RWPE1 (cell line): ENCODE data around the gene DUSP22.
"Not testable (repeated sequence)": the region's sequence is repeated elsewhere in the genome, so short reads cannot be mapped to it uniquely, and the experiment has no call there.

Experiments
- CTCF ChIA-PET: fragments of 350-600 bp; sonication (Branson Sonifier 250); formaldehyde crosslinking; extraction: SDS; loops from one replicate; lab custom pipeline; 2021; lab: Yijun Ruan, JAX
- POLR2A ChIA-PET: fragments of 400-600 bp; formaldehyde crosslinking; extraction: SDS; loops from one replicate; lab custom pipeline; 2020; ENCODE audit warnings: antibody characterized with exemption; ENCODE audit not compliant: low non-redundant PET; lab: Yijun Ruan, JAX
- DNase-seq: peaks from one replicate; pipeline ENCODE4 v3.0.0; 2012; ENCODE audit warnings: low spot score
- H3K27ac ChIP-seq: fragments of 450-650 bp; 2 replicates; pipeline ENCODE4 v1.5.1; 2017
- TF ChIP-seq, protein P1 (sequence below): fragments of 450-650 bp; conservative IDR thresholded peaks from 2 replicates; pipeline ENCODE4 v1.5.1; 2017; ENCODE audit warnings: low read depth, mild to moderate bottlenecking

Gene DUSP22

DNA sequence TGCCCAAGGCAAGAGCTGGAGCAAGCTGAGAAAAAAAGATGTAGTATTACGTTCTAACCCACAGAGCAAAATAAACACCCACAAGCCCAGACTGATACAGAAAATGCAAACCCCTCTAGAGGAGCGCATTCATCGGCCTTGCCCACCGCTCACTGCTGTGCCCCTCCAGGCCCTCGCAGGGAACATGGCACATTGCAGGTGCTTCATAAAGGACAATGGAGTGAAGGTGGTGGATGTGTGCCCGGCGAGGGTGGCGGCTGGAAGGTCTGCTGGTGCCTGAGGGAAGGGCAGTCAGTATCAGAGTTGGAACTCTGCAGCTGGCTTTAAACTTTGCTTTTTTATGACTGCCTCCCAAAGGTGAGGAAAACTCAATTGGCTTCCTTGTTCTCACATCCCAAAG lies 80.7 kb downstream of the DUSP22 start:
- POLR2A ChIA-PET, result no interaction called here
- H3K27ac ChIP-seq, result no peak overlapping the region
- CTCF ChIA-PET, result interaction anchor here (0.8 kb wide), 1 partner anchor 184 kb away, joined by 3 read pairs; no protein-coding TSS in a partner anchor
- TF ChIP-seq, protein P1, sequence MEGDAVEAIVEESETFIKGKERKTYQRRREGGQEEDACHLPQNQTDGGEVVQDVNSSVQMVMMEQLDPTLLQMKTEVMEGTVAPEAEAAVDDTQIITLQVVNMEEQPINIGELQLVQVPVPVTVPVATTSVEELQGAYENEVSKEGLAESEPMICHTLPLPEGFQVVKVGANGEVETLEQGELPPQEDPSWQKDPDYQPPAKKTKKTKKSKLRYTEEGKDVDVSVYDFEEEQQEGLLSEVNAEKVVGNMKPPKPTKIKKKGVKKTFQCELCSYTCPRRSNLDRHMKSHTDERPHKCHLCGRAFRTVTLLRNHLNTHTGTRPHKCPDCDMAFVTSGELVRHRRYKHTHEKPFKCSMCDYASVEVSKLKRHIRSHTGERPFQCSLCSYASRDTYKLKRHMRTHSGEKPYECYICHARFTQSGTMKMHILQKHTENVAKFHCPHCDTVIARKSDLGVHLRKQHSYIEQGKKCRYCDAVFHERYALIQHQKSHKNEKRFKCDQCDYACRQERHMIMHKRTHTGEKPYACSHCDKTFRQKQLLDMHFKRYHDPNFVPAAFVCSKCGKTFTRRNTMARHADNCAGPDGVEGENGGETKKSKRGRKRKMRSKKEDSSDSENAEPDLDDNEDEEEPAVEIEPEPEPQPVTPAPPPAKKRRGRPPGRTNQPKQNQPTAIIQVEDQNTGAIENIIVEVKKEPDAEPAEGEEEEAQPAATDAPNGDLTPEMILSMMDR, result no peak
- no peak for DNase-seq

DNA sequence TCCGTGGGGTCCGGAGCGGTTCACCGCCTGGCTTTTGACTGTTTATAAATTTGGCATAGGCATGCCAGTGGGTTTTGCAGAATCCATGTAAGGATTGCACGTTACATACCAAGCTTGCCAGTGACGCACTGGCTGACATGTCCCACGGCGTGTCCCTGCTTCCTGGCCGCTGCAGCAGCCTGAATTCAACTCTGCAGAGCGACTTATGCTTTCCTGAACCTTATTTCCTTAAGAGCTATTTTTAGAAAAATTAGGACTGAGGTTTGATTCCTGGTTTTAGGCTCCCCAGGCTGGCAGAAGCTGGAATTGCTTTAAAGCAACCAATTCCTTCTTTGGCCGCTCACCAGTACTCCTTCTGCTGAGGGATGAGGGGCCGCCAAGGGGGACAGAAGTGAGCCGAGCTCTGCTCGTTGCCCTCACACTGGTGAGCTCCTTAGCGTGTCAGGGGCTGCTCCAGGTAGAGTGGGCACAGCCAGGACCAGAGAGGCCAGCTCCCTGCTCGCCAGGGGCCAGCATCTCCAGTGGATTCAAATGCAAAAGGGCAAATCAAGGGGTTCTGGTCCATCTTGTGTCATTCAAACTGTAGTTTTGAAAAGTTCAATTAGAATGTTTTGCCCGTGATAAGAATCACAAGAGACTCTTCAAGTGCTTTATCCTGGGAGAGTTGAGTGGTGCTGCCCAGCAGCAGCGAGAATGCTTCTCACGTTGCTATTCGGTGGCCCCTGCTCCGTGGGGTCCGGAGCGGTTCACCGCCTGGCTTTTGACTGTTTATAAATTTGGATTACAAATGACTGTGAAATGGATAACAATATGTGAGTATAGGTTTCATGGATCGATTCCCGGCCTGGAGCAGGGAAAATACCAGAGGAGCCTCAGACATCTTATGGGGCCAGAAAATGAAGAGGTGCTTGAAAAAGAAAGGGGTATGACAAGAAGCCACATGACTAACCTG lies 81.8 kb downstream of the DUSP22 start:
- no peak for DNase-seq
- TF ChIP-seq, protein P1, result no peak
- H3K27ac ChIP-seq, result no peak overlapping the region
- ChIA-PET CTCF (interaction anchor here (0.6 to 0.7 kb wide), 2 partner anchors 102 to 169 kb away, joined by 3 read pairs; no protein-coding TSS in a partner anchor), POLR2A (no interaction called here)

DNA sequence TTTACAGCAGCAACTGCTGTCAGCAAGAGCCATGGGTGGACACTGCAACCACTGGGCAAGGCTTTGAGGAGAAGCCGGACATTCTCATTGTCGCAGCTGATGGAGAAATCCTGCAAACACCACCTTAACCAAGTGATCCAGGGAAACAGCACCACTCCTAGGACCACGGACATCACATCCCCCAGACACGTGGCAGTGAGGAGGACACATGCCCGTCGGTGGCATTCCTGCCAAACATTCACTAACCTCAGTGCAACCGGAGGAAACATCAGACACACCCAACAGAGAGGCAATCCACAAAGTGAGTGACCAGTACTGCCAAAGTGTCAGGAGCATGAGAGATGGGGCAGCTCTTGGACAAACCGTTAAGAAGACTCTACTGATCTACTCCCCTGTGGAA lies 82.7 kb downstream of the DUSP22 start:
- H3K27ac ChIP-seq, result no peak overlapping the region
- DNase-seq, result no peak
- ChIA-PET POLR2A (no interaction called here), CTCF (no interaction called here)
- TF ChIP-seq, protein P1, result no peak

DNA sequence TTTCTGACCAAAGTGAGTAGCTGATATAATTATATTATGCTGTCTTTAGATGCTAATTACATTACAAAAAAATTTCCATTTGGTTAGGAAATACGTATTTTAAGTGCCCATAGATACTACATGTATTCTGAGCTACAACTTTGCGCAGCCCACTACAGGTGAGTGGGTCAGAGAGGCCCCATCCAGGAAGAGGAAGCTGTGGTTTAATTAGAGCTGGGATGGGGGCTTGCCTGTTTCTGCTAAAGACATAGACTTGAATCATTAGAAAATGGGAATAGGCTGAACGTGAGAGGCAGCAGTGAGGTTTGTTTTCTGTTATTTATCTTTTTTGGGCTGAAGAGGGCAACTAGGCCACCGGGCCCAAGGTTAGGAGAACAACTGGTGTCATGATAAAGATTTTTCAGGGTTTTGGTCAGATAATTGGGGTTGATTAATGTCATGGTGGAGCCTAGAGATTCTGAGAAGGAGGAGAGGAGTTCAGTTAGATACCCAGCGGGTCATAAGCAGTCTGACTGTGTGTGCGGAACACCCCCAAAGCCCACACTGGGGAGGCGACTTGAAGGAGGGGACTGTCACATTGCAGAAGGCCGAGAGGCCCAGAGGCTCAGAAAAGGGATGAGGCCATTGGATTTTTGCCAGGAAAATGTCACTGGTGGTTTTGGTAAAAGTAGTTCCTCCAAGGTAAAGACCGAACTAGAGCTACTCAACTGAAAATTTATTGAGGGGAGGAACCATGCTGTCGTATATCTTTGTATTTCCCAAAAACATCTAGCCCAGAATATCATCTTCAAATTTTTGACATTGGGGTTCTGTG lies 84.7 kb downstream of the DUSP22 start:
- DNase-seq, result no peak
- ChIA-PET CTCF (no interaction called here), POLR2A (no interaction called here)
- H3K27ac ChIP-seq, result no peak overlapping the region
- TF ChIP-seq, protein P1, result no peak

DNA sequence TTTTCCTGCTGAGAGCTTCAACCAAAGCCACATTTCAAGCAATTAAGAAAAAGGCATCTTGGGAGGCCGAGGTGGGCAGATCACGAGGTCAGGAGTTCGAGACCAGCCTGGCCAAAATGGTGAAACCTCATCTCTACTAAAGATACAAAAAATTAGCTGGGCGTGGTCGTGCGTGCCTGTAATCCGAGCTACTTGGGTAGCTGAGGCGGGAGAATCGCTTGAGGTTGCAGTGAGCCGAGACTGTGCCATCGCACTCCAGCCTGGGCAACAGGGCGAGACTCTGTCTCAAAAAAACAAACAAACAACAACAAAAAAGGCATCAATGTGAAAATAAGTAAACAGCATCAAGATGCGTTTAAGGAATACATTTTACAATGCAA lies 85.3 kb downstream of the DUSP22 start:
- DNase-seq, H3K27ac ChIP-seq, CTCF ChIA-PET, POLR2A ChIA-PET: not testable (repeated sequence)

DNA sequence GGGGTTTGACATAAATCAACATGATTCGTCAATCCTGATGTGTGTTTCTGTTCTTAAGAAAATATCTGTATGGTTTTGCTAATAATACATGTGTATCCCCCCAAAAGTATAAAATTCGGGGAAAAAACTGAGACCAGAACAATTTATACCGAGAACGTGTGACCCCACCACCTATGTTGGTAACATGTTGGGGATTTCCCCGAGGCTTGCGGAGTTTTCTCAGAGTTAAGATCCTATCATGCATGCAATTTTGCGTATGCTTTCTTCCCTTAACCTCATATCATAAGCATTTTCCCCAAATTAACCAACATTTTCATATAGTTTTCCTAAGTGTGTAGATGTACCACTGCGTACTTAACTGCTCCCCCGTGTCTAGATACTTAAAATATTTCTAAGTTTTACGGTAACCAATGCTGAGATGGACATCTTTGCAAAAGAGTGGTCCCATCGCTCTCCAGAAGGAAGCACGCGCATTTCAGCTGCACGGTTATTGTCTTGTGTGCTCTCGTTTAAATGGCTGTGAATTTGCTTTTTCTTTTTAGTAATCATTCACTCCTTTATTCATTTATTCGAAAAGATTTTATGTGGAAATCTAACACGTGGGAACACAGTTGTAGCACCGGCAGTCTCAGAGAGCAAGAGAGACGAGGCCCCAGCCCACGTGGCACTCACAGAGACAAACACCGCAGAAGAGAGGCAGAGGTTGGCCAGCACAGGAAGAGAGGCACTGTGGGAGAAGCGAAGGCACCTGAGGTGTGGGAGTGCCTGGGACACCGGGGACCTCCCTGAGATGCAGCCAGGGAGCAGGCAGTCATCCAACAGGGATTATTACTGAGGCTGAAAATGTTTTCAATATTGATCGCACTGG lies 86.0 kb downstream of the DUSP22 start:
- DNase-seq, result no peak
- POLR2A ChIA-PET, result no interaction called here
- H3K27ac ChIP-seq, result no peak overlapping the region
- CTCF ChIA-PET, result no interaction called here
- TF ChIP-seq, protein P1, result no peak
